GM23248 (cell line): ENCODE data around the gene TMTC3.

Experiments used
- EZH2 ChIP-seq: fragments of 200-600 bp; sonication (generic); IDR thresholded peaks from 2 replicates; pipeline ENCODE4 v1.6.1; 2018; ENCODE audit warnings: antibody characterized with exemption, mild to moderate bottlenecking; ENCODE audit not compliant: insufficient read depth, poor library complexity, severe bottlenecking
- EZH2phosphoT487 ChIP-seq: fragments of 200-600 bp; sonication (generic); IDR thresholded peaks from 2 replicates; pipeline ENCODE4 v1.6.1; 2018; ENCODE audit warnings: antibody characterized with exemption, moderate library complexity, mild to moderate bottlenecking, low read depth; ENCODE audit not compliant: insufficient read depth

GRCh38 chr12:88242939-88243338 is 100.8 kb downstream of the TMTC3 start:
- no peak for TF ChIP-seq EZH2
- TF ChIP-seq EZH2phosphoT487, result no peak
